ENCODE results near the gene ARL5A. TPM values are rescaled to one million over a fixed set of nuclear protein-coding genes. Genes with fewer than 3 reads are reported as not detected.

ARL5A gene
- total RNA-seq, 1 donor from 2014 or later = 30.3 TPM

GRCh38 chr2:151841047-151841424, 12.8 kb upstream of the ARL5A start:
- no peak for TF ChIP-seq CTCF (IDR thresholded peaks at IDR 0.05; ENCODE audit: partially characterized antibody, unreplicated experiment)
- Mint-ChIP-seq H3K9me3 (ENCODE audit: unreplicated experiment) (no peaks in the 10 kb centered on the region), H3K4me3 (ENCODE audit: unreplicated experiment) (no peak overlapping the region)

GRCh38 chr2:151840216-151841046, 12.2 kb upstream of the ARL5A start:
- H3K27ac Mint-ChIP-seq (ENCODE audit: unreplicated experiment) = no peak overlapping the region
- no peak for DNase-seq
- TF ChIP-seq CTCF (IDR thresholded peaks at IDR 0.05; ENCODE audit: partially characterized antibody, unreplicated experiment) = no peak
- H3K4me3 Mint-ChIP-seq (ENCODE audit: unreplicated experiment) = no peak overlapping the region
- no peaks in the 10 kb centered on the region for H3K4me1 Mint-ChIP-seq (ENCODE audit: low read depth, unreplicated experiment)
- H3K36me3 Mint-ChIP-seq (ENCODE audit: unreplicated experiment) = no peaks in the 10 kb centered on the region
- no peaks in the 10 kb centered on the region for H3K9me3 Mint-ChIP-seq (ENCODE audit: unreplicated experiment)
- no peaks in the 10 kb centered on the region for H3K27me3 Mint-ChIP-seq (ENCODE audit: unreplicated experiment)

More at GRCh38 chr2:151841047-151841424, 12.8 kb upstream of the ARL5A start:
- Mint-ChIP-seq H3K27ac (ENCODE audit: unreplicated experiment) (no peak overlapping the region), H3K36me3 (ENCODE audit: unreplicated experiment) (no peaks in the 10 kb centered on the region), H3K4me1 (ENCODE audit: low read depth, unreplicated experiment) (no peaks in the 10 kb centered on the region), H3K27me3 (ENCODE audit: unreplicated experiment) (no peaks in the 10 kb centered on the region)
- DNase-seq = no peak

GRCh38 chr2:151837926-151838325, 9.7 kb upstream of the ARL5A start:
- no peak for TF ChIP-seq CTCF (IDR thresholded peaks at IDR 0.05; ENCODE audit: partially characterized antibody, unreplicated experiment)
- H3K9me3 Mint-ChIP-seq (ENCODE audit: unreplicated experiment) = no peaks in the 10 kb centered on the region
- H3K27ac Mint-ChIP-seq (ENCODE audit: unreplicated experiment) = no peak overlapping the region
- no peaks in the 10 kb centered on the region for H3K4me1 Mint-ChIP-seq (ENCODE audit: low read depth, unreplicated experiment)
- no peak overlapping the region for H3K4me3 Mint-ChIP-seq (ENCODE audit: unreplicated experiment)
- no peaks in the 10 kb centered on the region for H3K36me3 Mint-ChIP-seq (ENCODE audit: unreplicated experiment)
- DNase-seq = no peak
- no peaks in the 10 kb centered on the region for H3K27me3 Mint-ChIP-seq (ENCODE audit: unreplicated experiment)

GRCh38 chr2:151833984-151834383, 5.8 kb upstream of the ARL5A start:
- Mint-ChIP-seq H3K27ac (ENCODE audit: unreplicated experiment) (no peak overlapping the region), H3K4me3 (ENCODE audit: unreplicated experiment) (no peak overlapping the region), H3K4me1 (ENCODE audit: low read depth, unreplicated experiment) (peaks cover under 1% of the 10 kb centered on the region), H3K36me3 (ENCODE audit: unreplicated experiment) (no peaks in the 10 kb centered on the region), H3K27me3 (ENCODE audit: unreplicated experiment) (no peaks in the 10 kb centered on the region), H3K9me3 (ENCODE audit: unreplicated experiment) (peaks cover 1% of the 10 kb centered on the region)
- no peak for TF ChIP-seq CTCF (IDR thresholded peaks at IDR 0.05; ENCODE audit: partially characterized antibody, unreplicated experiment)
- no peak for DNase-seq

GRCh38 chr2:151830961-151831360, 2.7 kb upstream of the ARL5A start:
- Mint-ChIP-seq H3K4me1 (ENCODE audit: low read depth, unreplicated experiment) (peaks cover 16% of the 10 kb centered on the region), H3K4me3 (ENCODE audit: unreplicated experiment) (no peak overlapping the region), H3K36me3 (ENCODE audit: unreplicated experiment) (no peaks in the 10 kb centered on the region), H3K27me3 (ENCODE audit: unreplicated experiment) (peaks cover 5% of the 10 kb centered on the region), H3K9me3 (ENCODE audit: unreplicated experiment) (peaks cover 9% of the 10 kb centered on the region), H3K27ac (ENCODE audit: unreplicated experiment) (no peak overlapping the region)
- TF ChIP-seq CTCF (IDR thresholded peaks at IDR 0.05; ENCODE audit: partially characterized antibody, unreplicated experiment) = no peak
- DNase-seq = no peak
